Measurements from ENCODE around the gene ISX. TPM values are rescaled to one million over a fixed set of nuclear protein-coding genes. Genes with fewer than 3 reads are reported as not detected.

Gene ISX
- total RNA-seq, 2 experiments from 2014 or later = not detected

DNA sequence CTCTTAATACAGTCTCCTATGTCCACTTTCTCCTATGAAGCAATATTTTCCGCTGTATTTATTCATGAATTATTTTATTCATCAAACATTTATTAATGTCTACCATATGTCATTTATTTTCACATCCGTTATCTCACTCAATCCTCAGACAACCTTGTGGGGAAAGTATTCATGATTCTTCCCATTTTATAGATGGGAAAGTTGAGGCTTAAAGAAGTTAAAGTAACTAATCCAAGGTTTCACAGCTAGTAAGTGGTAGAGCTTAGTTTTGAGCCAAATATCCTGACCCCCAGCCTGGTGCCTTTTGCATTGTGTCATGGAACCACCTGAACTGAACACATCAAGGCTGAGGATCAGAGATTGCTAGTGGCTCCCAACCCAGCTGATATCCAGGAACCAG is 66.6 kb downstream of the ISX start:
- Mint-ChIP-seq H3K9me3 (ENCODE audit: low read depth) (no peaks in the 10 kb centered on the region), H3K27me3 (peaks cover 24% of the 10 kb centered on the region), H3K27ac (no peak overlapping the region), H3K4me3 (no peak overlapping the region), H3K4me1 (peaks cover 10% of the 10 kb centered on the region), H3K36me3 (no peaks in the 10 kb centered on the region)
- CTCF ChIA-PET = interaction anchor here (1.5 kb wide), 1 partner anchor 18 kb away, joined by 3 read pairs; no protein-coding TSS in a partner anchor
- no peak for DNase-seq
- no peak for ATAC-seq

- Mint-ChIP-seq H3K9me3 (ENCODE audit: low read depth) (no peaks in the 10 kb centered on the region), H3K36me3 (no peaks in the 10 kb centered on the region), H3K4me3 (no peak overlapping the region), H3K27ac (no peak overlapping the region), H3K27me3 (peaks cover 22% of the 10 kb centered on the region), H3K4me1 (peaks cover 3% of the 10 kb centered on the region)
- DNase-seq (no peak), ATAC-seq (no peak)
- CTCF ChIA-PET = no interaction called here
Measured at GRCh38 chr22:35133702-35134380, 67.9 kb downstream of the ISX start.

DNA sequence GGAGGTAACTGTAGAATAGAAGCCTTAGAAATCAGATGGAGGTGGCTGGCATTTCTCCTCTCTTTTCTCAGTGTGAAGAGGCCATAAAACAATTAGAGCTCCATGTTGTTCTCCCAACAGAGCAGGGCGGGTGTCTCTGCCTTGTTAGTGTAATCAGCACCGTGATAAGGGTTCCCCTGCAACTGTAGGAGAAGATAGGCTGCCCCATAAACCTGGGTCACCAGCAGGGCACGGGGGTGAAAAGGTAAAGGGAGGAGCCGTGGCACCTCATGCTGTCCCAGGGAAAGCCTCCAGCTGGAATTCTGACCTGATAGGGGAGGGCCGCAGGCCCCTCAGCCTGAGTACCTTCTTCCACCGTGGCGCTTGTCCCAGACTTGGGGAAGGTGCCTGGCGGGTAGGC is 68.7 kb downstream of the ISX start:
- H3K4me1 Mint-ChIP-seq = peaks cover 3% of the 10 kb centered on the region
- ATAC-seq (no peak), DNase-seq (no peak)
- no peak overlapping the region for H3K4me3 Mint-ChIP-seq
- CTCF ChIA-PET = no interaction called here
- H3K9me3 Mint-ChIP-seq (ENCODE audit: low read depth) = no peaks in the 10 kb centered on the region
- H3K36me3 Mint-ChIP-seq = no peaks in the 10 kb centered on the region
- peaks cover 21% of the 10 kb centered on the region for H3K27me3 Mint-ChIP-seq
- H3K27ac Mint-ChIP-seq = no peak overlapping the region

GRCh38 chr22:35135165-35135564 is 69.2 kb downstream of the ISX start:
- H3K27me3 Mint-ChIP-seq = peaks cover 21% of the 10 kb centered on the region
- ATAC-seq (no peak), DNase-seq (no peak)
- peaks cover 3% of the 10 kb centered on the region for H3K4me1 Mint-ChIP-seq
- H3K36me3 Mint-ChIP-seq = no peaks in the 10 kb centered on the region
- no peak overlapping the region for H3K27ac Mint-ChIP-seq
- no peaks in the 10 kb centered on the region for H3K9me3 Mint-ChIP-seq (ENCODE audit: low read depth)
- H3K4me3 Mint-ChIP-seq = no peak overlapping the region
- CTCF ChIA-PET = no interaction called here

Other genes starting within 250 kb of the ISX start
- gene HMGXB4, start 191.3 kb downstream of the ISX start, total RNA-seq = 10 to 100 TPM; 39.0 to 42.1 TPM
- gene TOM1, start 233.7 kb downstream of the ISX start, total RNA-seq = 10 to 100 TPM; 16.1 to 20.5 TPM

All from activated CD8-positive, alpha-beta memory T cell treated with anti-CD3 and anti-CD28 coated beads, Interleukin-2, amount 10 ng/mL, durations not matched to agents 7 days and 5 days (primary cell).